ENCODE results near the gene NPAS1. TPM values are rescaled to one million over a fixed set of nuclear protein-coding genes. Genes with fewer than 3 reads are reported as not detected.

Gene NPAS1
- total RNA-seq, 2 donors from 2014 or later: 0.47 to 0.76 TPM

Other genes starting within 250 kb of the NPAS1 start
- 10 to 100 TPM; 13.6 to 15.9 TPM for gene SLC1A5, start 231.2 kb upstream of the NPAS1 start, total RNA-seq
- 10 to 100 TPM; 37.0 to 39.7 TPM for gene AP2S1, start 169.0 kb upstream of the NPAS1 start, total RNA-seq
- gene ARHGAP35, start 158.8 kb upstream of the NPAS1 start, total RNA-seq: 10 to 100 TPM; 33.6 to 34.0 TPM
- 10 to 100 TPM; 22.2 to 26.1 TPM for gene TMEM160, start 28.8 kb downstream of the NPAS1 start, total RNA-seq
- 10 to 100 TPM; 58.4 to 60.7 TPM for gene ZC3H4, start 93.9 kb downstream of the NPAS1 start, total RNA-seq
- gene SAE1, start 111.0 kb downstream of the NPAS1 start, total RNA-seq: 10 to 100 TPM; 36.2 to 37.0 TPM
- 10 to 100 TPM; 32.4 to 40.2 TPM for gene BBC3, start 211.4 kb downstream of the NPAS1 start, total RNA-seq
- 10 to 100 TPM; 35.6 to 53.7 TPM for gene CCDC9, start 236.7 kb downstream of the NPAS1 start, total RNA-seq

Data from T-helper 17 cell (primary cell).